HG03103 (cell line): ENCODE data around the gene ETNK1.
"Not testable (repeated sequence)": the region's sequence is repeated elsewhere in the genome, so short reads cannot be mapped to it uniquely, and the experiment has no call there.

ENCODE experiments used
- ATAC-seq: cut with Tn5 transposase; IDR thresholded peaks from one replicate; pipeline ENCODE4 v1.9.1; 2021; ENCODE audit warnings: low read depth; ENCODE audit not compliant: unreplicated experiment

The ETNK1 gene

DNA sequence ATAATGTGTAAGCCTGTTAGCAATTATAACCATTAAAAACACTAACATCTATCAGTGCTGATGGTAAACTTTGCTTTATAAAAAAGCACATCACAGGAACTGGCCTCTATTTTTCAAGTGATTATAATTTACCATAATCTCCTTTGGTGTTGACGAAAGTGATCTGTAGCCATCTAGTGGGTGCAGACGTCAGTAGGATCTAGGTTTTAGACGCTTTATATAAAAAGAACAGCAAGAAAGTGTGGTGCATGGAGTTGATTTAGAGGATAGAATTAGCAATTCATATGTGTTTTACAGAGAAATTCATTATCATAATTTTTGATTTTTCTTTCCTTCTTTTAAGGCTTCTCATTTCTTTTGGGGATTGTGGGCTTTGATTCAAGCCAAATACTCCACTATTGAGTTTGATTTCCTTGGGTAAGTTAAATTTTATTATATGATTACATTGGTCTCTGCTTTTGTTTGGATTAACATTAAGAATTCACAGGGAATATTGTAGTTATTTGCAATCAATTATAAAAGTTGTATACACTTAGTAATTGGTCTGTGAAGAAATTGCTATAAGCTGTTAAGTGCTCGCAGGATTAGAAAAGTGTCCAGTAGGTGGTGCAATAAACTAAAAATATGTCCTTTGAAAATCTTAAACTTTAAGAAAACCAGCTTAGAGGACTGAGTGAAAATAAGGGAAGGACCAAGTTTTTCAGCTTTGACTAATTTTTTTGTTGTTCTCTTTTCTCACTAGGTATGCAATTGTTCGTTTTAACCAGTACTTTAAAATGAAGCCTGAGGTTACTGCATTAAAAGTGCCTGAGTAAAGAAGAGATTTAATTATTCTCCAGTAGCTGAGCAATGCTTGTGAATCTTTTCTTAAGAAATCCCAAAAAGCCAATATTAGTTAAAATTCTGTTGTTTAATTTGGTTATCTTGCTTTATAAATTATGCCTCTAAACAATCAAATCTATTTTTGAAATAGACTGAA is 59.5 kb downstream of the ETNK1 start:
- ATAC-seq = no peak

DNA sequence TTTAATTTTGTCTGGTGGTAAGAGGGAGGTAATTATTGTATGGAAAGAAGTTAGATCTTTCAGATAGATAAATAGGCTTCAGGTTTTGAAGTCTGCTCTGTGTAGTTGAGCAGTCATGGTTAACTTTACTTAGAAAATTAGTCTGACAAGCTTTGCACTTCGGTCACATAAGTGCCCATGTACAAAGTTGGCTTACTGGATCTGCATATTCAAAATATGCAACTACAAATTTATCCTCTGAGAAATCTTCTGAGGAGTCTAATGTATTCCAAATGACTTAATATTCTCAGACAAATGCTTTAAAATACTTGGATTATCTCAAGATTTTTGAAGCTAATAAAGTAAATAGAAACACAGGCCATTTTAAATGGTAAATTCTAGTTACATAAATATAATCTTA is 61.2 kb downstream of the ETNK1 start:
- no peak for ATAC-seq

- ATAC-seq = peak; percentile 46
Observed at GRCh38 chr12:22687361-22688076, 62.5 kb downstream of the ETNK1 start.

DNA sequence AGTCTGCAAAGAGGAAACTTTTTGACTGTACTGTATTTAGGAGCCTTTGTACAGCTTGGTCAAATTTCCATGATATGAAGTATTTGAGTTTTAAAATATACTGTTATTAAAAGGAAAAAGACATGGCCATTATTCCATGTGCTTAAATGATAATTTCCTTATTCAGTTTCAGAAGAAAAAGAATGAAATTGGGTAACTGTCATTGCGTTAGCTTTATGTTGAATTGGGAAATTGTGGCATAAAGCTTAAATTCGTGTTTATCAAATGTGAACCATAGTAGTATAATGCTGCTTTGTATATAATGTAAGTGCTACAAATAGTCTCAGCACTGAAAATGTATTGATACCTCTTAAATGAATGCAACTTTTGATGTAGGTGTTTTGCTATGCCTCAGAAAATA is 64.9 kb downstream of the ETNK1 start:
- ATAC-seq = no peak

DNA sequence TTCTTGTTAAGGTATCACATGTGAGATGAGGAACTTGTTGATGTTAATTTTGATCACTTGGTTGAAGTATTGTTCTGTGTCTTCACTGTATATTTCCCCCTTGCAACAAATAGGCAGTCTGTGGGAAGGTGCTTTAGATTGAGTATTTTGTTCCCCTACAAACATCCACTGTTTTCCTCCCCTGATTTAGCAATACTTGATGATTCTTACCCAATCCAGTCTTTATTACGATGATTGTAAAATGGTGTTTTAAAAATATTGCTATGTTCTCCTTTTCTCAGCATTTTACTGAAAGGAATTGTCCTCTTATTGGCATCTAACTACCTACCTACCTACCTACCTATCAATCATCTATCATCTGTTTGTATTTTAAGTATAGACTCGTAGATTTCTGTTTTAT is 66.3 kb downstream of the ETNK1 start:
- ATAC-seq = no peak

GRCh38 chr12:22692467-22692866 is 67.5 kb downstream of the ETNK1 start:
- not testable (repeated sequence) for ATAC-seq

DNA sequence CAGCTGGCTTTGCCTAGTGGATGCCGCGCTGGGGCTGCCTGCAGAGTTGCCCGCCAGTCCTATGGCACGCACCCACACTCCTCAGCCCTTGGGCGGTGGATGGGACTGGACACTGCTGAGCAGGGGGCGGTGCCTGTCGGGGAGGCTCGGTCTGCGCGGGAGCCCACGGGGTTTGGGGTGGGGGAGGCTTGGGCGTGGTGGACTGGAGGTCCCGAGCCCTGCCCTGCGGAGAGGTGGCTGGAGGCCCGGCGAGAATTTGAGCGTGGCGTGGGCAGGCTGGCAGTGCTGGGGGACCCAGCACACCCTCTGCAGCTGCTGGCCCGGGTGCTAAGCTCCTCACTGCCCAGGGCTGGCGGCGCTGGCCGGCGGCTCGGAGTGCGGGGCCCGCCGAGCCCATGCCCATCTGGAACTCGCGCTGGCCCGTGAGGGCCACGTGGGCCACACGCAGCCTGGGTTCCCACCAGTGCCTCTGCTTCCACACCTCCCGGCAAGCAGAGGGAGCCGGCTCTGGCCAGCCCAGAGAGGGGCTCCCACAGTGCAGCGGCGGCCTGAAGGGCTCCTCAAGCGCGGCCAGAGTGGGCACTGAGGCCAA is 68.1 kb downstream of the ETNK1 start:
- ATAC-seq = no peak

GRCh38 chr12:22698576-22698975 is 73.6 kb downstream of the ETNK1 start:
- ATAC-seq = no peak

GRCh38 chr12:22699705-22700104 is 74.7 kb downstream of the ETNK1 start:
- not testable (repeated sequence) for ATAC-seq

DNA sequence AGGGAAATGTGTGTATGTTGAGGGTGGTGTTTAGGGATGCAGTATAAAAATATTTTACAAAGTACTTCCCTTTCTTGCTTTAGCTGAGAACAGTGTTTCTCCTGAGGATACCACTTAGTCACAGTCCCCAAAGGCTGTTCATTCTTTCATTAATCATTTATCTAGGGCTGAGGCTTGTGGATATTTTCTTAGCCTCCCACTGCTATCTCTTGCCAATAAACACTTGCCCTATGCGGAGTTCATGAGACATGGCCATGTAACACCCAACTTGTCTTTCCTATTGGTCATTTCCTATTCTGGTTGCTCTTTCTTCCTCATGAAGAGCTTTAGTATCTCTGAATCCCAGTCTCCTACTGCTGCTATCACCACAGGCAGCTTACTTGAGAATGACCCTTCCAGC is 75.1 kb downstream of the ETNK1 start:
- no peak for ATAC-seq

DNA sequence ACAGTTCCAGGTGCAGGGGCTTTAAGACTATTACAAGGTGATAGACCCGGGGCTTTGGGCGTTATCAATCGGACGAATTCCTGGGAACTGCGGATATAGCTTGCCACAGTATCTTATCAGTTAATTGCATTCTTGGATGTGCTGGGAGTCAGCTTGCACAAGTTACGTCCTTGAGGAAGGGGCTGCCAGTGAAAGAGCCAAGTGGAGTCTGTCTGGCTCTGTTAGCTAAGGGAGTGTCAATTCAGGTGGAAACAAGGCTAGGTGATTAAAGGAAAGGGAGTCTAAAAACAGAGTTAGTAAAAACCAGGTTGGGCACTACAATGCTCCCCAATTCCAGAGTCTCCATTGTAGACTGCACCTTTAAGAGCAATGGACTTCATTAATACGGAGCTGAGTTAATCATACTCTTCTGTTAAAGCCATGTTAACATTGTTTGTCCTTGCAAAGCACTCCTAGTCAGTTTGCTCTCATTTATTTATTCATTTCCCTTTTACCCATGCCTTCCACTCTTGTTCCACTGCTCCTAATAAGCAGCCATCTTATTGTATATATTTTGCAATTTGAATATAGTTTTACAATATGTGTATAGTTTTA is 76.3 kb downstream of the ETNK1 start:
- ATAC-seq = not testable (repeated sequence)

DNA sequence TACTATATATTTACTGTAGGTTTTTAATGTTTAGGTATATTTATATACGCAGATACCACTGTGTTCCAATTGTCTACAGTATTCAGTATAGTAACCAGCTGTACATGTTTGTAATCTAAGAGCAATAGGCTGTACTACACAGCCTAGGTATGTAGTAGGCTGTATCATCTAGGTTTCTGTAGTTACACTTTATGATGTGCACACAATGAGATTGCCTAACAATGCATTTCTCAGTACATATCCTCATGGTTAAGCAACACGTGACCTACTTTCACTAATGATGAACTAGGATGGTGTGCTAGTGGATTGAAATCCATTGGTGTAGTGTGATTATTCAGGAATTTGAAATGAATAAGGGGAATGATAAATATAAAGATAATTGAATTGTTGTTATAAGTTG is 77.7 kb downstream of the ETNK1 start:
- ATAC-seq = no peak

DNA sequence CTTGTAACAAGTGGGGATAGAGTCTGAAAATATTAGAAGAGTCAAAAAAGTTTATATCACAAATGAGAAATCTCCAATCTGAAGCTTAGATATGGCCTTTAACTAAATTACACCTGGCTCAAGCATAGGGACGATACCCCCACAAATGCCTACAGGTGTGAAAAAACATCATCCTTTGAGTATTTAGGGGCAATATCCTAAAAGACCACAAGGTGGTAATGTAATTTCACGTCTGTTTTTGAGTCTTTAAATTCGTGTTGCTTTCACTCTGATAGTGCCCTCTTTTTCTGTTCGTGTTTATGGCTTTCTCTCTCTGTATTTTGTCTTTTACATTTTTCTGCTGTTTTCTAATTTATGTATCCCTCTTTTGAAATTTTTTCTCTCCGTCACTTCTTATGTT is 84.3 kb downstream of the ETNK1 start:
- ATAC-seq = no peak

DNA sequence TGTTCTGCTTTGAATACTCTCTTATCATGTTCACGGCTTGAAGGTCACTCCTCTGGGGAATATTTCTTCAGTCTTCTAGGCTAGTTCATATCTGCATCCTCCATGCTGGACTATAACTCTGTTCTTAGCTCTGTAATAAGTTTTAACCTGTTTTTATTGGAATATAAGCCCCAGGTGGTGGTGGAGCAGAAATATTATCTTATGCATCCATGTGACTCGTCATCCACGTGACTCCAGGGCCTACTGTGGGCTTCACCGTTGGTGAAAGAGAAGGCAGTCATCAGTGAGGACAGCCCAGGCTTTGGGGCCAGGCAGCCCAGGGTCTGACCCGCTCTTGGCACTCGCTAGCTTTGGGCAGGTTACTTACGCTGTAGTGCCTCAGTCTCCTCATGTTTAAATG is 87.1 kb downstream of the ETNK1 start:
- no peak for ATAC-seq

- no peak for ATAC-seq
Observed at GRCh38 chr12:22715254-22715653, 90.3 kb downstream of the ETNK1 start.

DNA sequence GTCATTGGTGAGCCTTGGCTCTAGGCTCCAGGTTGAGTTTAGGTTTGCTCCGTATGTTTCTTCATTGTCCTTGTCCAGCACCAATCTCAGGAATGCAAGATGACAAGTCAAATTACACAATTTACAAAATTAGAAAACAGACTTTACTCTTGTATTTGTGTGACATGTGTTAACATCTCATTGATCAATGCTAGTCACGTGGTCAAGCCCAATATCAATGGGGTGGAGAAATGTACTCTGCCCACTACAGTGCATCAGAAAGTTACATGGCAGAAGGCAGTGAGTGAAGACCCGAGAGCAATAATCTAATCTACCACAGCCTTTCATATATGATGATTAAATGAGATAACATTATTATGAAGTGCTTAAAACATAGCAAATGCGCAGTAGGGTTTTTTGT is 94.8 kb downstream of the ETNK1 start:
- ATAC-seq = no peak

- no peak for ATAC-seq
Observed at GRCh38 chr12:22722081-22722480, 97.1 kb downstream of the ETNK1 start.

DNA sequence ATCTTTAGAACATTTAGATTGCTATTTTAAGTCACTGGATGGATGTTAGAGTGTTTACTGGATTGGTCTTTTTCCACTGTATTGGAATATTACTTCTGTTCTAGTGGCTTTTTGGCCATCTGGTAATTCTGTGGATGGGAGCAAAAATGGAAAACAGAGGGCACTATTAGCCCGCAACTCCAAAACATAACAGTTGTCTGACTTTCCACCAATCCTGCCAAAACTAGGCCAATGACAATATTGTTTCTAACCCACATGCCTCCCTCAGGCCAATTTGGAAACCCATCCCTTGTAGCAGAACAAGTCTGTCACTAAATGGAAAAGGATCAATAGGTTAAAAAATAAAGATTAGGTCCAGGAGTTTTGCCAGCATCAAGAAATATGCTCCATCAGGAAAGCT is 97.8 kb downstream of the ETNK1 start:
- no peak for ATAC-seq

DNA sequence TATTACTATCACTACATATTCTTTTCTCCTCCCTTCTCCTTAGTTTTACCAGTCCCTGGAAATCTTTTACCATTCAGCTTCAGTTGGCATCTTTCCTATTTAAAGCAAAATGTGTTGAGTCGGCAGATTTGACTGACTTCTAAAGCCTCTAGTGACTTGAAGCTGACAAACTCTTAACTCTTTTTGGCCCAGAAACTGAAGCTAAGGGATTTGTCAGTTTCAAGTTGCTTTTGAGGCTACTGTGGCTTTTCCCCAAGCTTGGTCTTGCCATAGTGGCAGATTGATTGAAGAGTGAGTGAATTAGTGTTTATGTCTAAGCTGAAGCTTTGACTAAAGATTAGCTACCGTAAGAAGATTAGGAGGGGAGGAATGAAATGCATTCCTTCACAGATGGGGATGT is 104.0 kb downstream of the ETNK1 start:
- ATAC-seq = no peak

- no peak for ATAC-seq
Observed at GRCh38 chr12:22729431-22729956, 104.5 kb downstream of the ETNK1 start.

DNA sequence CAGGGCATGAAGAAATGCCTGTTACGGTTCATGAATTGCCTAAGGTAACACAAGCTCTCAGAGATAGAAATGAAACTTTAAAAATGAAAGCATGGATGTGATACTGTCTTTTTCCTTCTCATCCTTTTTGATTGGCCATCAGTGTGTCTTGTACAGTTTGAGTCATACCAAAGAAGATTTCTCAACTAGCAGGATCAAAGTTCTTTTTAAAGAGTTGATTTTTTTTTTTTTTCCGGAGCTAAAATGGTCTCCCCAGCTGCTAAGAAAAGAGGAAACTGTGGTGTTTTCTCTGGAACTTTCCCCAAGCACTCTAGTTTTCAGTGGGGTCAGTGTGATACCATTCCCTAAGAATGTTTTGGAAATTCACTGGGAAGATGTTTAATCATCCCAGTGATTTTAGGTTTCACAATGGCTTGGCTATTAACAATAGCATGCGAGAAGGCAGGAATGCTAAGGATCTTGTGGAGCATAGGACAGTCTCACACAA is 105.0 kb downstream of the ETNK1 start:
- no peak for ATAC-seq
